Measurements from ENCODE around the gene ADH4.
"Not testable (repeated sequence)": the region's sequence is repeated elsewhere in the genome, so short reads cannot be mapped to it uniquely, and the experiment has no call there.

ADH4 gene

DNA sequence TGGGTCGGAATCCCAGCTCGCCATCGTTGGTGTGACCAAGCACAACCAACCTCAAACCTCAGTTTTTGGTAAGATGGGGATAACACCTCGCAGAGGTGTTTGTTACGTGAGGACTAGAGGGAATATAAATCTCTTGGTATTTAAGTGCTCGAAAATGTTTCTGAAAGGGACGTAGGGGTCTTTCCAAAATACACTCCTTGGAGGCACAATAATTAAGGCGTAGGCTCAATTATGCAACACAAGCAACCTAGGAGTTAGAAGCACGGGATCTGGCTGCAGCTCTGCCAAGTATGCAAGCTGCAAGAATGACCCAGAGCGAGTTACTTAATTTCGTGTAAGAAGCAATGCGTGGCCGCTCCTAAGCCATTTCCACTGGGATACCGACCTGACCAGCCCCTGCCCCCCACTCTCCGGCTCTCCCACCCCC is 56.1 kb downstream of the ADH4 start:
- Histone ChIP-seq H3K9me3 (no peaks in the 10 kb centered on the region), H3K27ac (peak overlapping the region; percentile 89), H3K27me3 (no peaks in the 10 kb centered on the region), H3K4me3 (peak overlapping the region; percentile 85), H3K4me1 (peaks cover 38% of the 10 kb centered on the region), H4K20me1 (peaks cover 4% of the 10 kb centered on the region; the same call in 1 of the 2 replicates), H3K4me2 (peak overlapping the region; percentile 84), H3K36me3 (peaks cover 28% of the 10 kb centered on the region), H3K9ac (peak overlapping the region; percentile 95)
- TF ChIP-seq Cebpa-rat (IDR thresholded peaks at IDR 0.05): no peak

DNA sequence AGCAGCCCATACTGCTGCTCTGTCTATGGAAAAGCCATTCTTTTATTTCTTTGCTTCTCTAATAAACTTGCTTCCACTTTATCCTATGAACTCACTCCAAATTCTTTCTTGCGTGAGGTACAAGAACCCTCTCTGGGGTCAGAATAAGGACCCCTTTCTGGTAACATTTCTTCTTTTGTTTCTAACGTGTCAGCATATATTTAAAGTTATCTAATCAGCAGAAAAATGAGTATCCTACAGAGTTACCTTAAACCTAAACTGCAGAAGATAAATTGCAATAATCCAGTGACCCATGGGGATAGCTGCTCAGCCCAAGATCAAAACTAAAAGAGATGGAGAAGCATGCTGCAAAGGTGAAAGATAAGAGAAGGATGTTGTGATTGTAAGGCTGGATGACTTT is 59.5 kb downstream of the ADH4 start:
- H3K36me3 ChIP-seq: peaks cover 63% of the 10 kb centered on the region
- H3K4me1 ChIP-seq: peaks cover 20% of the 10 kb centered on the region
- no peaks in the 10 kb centered on the region for H3K27me3 ChIP-seq
- H4K20me1 ChIP-seq: peaks cover 4% of the 10 kb centered on the region; the same call in 1 of the 2 replicates
- no peak overlapping the region for H3K27ac ChIP-seq
- no peak overlapping the region for H3K4me3 ChIP-seq
- no peak overlapping the region for H3K4me2 ChIP-seq
- no peak overlapping the region for H3K9ac ChIP-seq
- no peaks in the 10 kb centered on the region for H3K9me3 ChIP-seq
- no peak for TF ChIP-seq Cebpa-rat (IDR thresholded peaks at IDR 0.05)

DNA sequence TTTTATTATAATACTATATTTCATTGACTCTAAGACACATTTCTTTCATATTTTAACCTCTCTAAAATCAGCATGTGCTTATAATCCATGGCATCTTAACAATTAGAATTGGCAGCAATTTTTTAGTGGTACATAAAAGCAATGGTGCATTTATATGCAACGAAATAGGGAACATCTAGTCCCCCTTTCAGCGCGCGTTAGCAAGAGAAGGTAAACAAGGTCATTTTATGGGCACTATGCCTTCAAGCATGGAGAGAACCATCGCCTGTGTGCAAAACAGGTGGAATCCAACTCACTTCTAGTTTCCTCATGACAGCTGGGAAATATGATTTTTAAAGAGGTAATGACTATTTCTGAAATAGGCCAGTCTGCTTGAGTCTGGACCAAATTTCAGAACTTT is 61.9 kb downstream of the ADH4 start:
- H4K20me1 ChIP-seq: peaks cover 22% of the 10 kb centered on the region
- no peak for TF ChIP-seq Cebpa-rat (IDR thresholded peaks at IDR 0.05)

DNA sequence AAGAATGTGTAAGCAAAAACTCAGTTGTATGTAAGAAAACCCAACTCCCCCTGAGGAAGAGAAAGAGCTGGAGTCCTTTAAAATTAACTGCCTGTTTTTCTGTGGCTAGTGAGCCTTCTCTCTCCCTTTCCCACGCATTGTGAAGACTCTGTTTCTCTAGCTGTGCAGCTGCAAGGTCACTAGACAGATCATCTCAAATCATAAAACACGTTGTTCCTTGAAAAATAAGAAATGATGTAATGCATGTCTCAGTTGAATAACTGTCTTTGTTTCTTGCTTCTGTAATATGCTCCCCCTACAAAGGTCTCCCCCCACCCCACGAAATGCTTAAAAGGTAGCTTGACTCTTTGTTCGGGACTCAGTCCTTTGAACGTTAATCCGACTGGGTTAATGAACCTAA is 63.2 kb downstream of the ADH4 start:
- H3K4me2 ChIP-seq: not testable (repeated sequence)
- H3K36me3 ChIP-seq: peaks cover 100% of the 10 kb centered on the region

More for the DNA sequence above, 61.9 kb downstream of the ADH4 start:
- H3K4me3 ChIP-seq: no peak overlapping the region
- H3K4me1 ChIP-seq: peaks cover 10% of the 10 kb centered on the region
- H3K36me3 ChIP-seq: peaks cover 87% of the 10 kb centered on the region
- no peak overlapping the region for H3K4me2 ChIP-seq
- H3K9ac ChIP-seq: no peak overlapping the region
- H3K27ac ChIP-seq: no peak overlapping the region
- no peaks in the 10 kb centered on the region for H3K27me3 ChIP-seq
- H3K9me3 ChIP-seq: no peaks in the 10 kb centered on the region

DNA sequence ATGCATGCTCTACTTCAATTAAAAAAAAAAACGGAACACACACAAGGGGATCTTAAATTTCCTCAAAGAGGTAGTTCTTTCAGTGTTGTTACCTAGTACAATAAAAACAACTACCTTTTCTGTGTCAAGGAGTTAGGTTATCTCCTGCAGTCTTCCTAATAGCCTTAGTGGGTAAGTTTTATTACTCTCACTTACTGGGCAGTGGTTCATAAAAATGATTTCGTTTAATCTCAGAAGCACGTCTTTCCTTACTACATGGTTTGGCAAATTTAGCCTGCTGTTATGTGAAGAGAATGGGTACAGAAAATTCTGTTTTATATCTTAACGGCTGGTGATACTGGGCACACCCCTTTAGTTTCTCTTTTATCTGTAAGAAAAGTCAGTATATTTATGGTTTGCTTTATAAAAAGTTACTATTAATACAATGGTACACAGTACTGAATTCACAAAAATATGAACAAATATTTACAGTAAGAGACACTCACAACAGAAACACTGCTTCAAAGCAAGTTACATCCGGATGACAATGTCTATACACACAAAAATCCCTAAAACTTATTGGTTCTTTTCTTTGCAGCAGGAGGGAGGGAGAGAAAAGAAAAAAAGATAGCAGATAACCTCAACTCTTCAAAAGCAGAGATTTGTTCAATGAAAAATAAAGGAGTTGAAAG is 64.3 kb downstream of the ADH4 start:
- Histone ChIP-seq H3K27ac (no peak overlapping the region), H3K4me2 (no peak overlapping the region), H3K4me3 (no peak overlapping the region), H3K36me3 (peaks cover 100% of the 10 kb centered on the region), H3K9ac (no peak overlapping the region), H3K9me3 (no peaks in the 10 kb centered on the region), H3K27me3 (no peaks in the 10 kb centered on the region), H3K4me1 (no peaks in the 10 kb centered on the region), H4K20me1 (peaks cover 23% of the 10 kb centered on the region)
- TF ChIP-seq Cebpa-rat (IDR thresholded peaks at IDR 0.05): no peak

More for the DNA sequence above, 63.2 kb downstream of the ADH4 start:
- H3K27me3 ChIP-seq, H3K9me3 ChIP-seq, H3K9ac ChIP-seq, H3K4me3 ChIP-seq, H3K4me1 ChIP-seq, H3K27ac ChIP-seq: not testable (repeated sequence)
- H4K20me1 ChIP-seq: peaks cover 25% of the 10 kb centered on the region

DNA sequence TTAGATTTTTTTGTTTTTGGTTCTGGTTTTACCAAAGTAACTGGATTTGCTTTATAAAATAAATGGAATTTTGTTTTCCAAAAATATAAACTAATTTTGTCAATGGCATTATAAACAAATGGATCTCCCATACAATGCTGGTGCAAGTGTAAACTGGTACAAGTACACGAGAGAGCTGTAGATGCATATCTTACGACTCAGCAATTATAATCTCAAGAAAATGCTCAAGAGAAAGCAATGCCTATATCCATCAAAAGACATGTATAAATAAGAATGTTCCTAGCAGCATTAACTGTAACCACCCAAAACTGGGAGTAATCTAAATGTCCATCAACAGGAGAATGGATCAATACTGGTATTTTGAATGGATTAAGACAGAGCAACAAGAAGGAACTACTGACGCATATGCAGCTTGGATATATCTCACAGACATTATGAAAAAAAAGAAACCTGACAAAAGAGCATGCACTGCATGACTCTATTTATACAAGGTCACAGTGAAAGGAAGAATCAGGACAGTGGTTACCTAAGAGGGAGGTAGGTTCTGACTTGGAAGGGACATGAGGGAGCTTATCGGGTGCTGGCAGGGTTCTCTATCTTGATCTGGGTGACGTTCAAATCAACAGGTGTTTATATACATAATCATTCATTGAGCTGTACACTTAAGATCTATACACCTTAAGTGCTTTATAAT is 65.0 kb downstream of the ADH4 start:
- TF ChIP-seq Cebpa-rat (IDR thresholded peaks at IDR 0.05): no peak
- H4K20me1 ChIP-seq: peaks cover 21% of the 10 kb centered on the region
- no peaks in the 10 kb centered on the region for H3K4me1 ChIP-seq
- H3K4me3 ChIP-seq: no peak overlapping the region
- no peak overlapping the region for H3K9ac ChIP-seq
- H3K4me2 ChIP-seq: no peak overlapping the region
- no peak overlapping the region for H3K27ac ChIP-seq
- no peaks in the 10 kb centered on the region for H3K9me3 ChIP-seq
- H3K27me3 ChIP-seq: no peaks in the 10 kb centered on the region
- H3K36me3 ChIP-seq: peaks cover 100% of the 10 kb centered on the region

DNA sequence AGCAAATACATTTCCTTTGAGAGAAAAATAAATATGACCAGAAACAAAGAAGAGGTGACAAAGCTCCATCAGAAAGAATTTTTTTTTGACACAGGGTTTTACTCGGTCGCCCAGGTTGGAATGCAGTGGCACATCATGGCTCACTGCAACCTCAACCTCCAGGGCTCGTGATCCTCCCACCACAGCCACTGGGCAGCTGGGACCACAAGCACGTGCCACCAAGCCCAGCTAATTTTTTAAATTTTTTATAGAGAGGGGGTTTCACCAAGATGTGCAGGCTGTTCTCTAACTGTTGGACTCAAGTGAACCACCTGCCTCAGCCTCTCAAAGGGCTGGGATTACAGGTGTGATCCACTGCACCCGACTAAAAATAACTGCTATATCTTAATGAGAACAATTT is 65.8 kb downstream of the ADH4 start:
- no peaks in the 10 kb centered on the region for H3K4me1 ChIP-seq
- H4K20me1 ChIP-seq: peaks cover 21% of the 10 kb centered on the region
- no peaks in the 10 kb centered on the region for H3K27me3 ChIP-seq
- no peak overlapping the region for H3K27ac ChIP-seq
- peaks cover 100% of the 10 kb centered on the region for H3K36me3 ChIP-seq
- H3K9me3 ChIP-seq: no peaks in the 10 kb centered on the region
- no peak overlapping the region for H3K9ac ChIP-seq
- no peak for TF ChIP-seq Cebpa-rat (IDR thresholded peaks at IDR 0.05)
- H3K4me2 ChIP-seq: no peak overlapping the region
- H3K4me3 ChIP-seq: no peak overlapping the region

DNA sequence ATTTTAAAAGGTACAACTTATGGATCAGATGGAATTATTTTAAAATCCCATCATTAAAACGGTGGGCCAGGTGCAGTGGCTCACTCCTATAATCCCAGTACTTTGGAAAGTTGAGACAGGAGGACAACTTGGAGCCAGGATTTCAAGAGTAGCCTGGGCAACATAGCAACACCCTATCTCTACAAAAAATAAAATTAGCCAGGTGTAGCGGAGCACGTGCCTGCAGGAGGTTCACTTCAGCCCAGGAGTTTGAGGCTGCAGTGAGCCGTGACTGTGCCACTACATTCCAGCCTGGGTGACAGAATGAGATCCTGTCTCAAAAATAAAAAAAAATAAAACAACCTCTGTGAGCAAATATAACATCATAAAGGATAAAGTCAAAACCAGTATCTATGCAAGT is 66.9 kb downstream of the ADH4 start:
- TF ChIP-seq Cebpa-rat (IDR thresholded peaks at IDR 0.05): no peak
- Histone ChIP-seq H3K27ac (no peak overlapping the region), H3K4me3 (no peak overlapping the region), H4K20me1 (peaks cover 21% of the 10 kb centered on the region), H3K4me2 (no peak overlapping the region), H3K9ac (no peak overlapping the region), H3K36me3 (peaks cover 100% of the 10 kb centered on the region), H3K9me3 (no peaks in the 10 kb centered on the region), H3K4me1 (no peaks in the 10 kb centered on the region), H3K27me3 (no peaks in the 10 kb centered on the region)

DNA sequence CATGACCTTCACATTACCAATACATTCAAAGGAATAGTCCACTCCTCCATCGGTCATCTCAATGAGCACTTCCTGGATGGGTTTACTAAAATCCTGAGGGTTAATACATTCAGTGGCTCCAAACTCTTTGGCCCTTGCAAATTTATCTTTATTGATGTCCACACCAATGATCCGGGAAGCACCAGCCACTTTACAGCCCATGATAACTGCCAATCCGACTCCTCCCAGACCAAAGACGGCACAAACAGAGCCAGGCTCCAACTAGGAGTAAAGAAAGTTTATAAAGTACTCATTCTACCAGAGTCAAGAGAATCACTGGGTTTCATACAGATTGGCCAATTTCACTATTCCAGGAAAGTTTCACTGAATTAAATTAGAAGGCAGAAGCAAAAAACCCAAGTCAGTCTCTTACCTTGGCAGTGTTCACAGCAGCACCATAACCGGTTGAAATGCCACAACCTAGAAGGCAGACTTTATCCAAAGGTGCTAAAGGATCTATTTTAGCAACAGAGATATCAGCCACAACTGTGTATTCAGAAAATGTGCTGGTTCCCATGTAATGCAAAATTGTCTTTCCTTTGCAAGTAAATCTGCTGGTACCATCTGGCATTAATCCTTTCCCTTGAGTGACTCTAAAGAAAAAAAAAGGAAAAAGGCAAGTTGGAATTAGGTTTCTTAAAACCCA is 67.7 kb downstream of the ADH4 start:
- Histone ChIP-seq H3K4me1 (no peaks in the 10 kb centered on the region), H3K36me3 (peaks cover 100% of the 10 kb centered on the region), H3K9ac (no peak overlapping the region), H3K27me3 (no peaks in the 10 kb centered on the region), H3K27ac (no peak overlapping the region), H4K20me1 (peaks cover 21% of the 10 kb centered on the region), H3K4me3 (no peak overlapping the region), H3K9me3 (no peaks in the 10 kb centered on the region), H3K4me2 (no peak overlapping the region)
- no peak for TF ChIP-seq Cebpa-rat (IDR thresholded peaks at IDR 0.05)

DNA sequence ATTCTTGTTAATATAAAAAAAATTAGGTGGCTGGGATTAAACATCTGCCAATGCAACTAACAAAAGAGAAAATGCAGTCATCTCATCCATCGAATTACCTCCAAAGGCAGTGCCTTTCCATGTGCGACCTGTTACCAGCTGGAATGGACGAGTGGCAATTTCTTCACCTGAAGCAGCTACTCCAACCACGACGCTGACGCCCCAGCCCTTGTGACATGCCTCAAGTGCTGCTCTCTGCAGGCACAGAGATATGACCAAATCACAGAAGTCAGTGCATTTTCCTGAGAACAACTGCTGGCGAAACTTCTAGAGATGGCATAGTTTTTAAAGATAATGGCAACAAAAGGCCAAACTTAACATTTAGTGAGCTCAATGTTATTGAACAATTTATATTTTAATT is 69.3 kb downstream of the ADH4 start:
- no peak overlapping the region for H3K4me3 ChIP-seq
- no peaks in the 10 kb centered on the region for H3K9me3 ChIP-seq
- H3K36me3 ChIP-seq: peaks cover 95% of the 10 kb centered on the region
- TF ChIP-seq Cebpa-rat (IDR thresholded peaks at IDR 0.05): no peak
- H4K20me1 ChIP-seq: peaks cover 21% of the 10 kb centered on the region
- no peaks in the 10 kb centered on the region for H3K4me1 ChIP-seq
- H3K4me2 ChIP-seq: no peak overlapping the region
- H3K27ac ChIP-seq: no peak overlapping the region
- H3K9ac ChIP-seq: no peak overlapping the region
- H3K27me3 ChIP-seq: no peaks in the 10 kb centered on the region
